ENCODE measurements around the gene NHS.

DNA sequence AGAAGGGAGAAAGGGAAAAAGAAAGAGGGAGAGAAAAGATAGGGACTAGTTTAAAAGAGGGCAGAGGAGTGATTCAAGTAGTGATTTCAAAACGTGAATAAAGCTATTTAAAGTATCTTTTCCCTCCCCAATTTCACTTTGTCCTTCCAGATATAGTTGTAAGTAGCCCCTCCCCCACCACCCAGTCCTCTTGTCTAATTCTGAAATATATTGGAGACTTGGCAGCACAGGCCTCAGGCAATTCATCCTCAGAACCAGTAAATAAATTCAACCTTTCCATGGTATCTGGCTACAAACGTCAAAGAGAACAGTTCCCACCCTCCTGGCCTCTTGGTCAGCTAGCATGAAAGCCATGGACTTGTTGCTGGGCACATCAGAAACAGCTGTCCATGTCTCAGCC, 192.8 kb downstream of the NHS start:
- TF ChIP-seq CTCF (IDR thresholded peaks at IDR 0.05; ENCODE audit: insufficient read depth, low read depth, low read length) (no peak), EZH2 (IDR thresholded peaks at IDR 0.05; ENCODE audit: insufficient read depth, low read length) (no peak)
